ENCODE measurements around the gene MGAT3.

GRCh38 chr22:39530692-39531331 is 74.0 kb downstream of the MGAT3 start:
- TF ChIP-seq EZH2 (optimal IDR thresholded peaks at IDR 0.05; ENCODE audit: low read depth, low read length) = no peak
- TF ChIP-seq, protein P1, sequence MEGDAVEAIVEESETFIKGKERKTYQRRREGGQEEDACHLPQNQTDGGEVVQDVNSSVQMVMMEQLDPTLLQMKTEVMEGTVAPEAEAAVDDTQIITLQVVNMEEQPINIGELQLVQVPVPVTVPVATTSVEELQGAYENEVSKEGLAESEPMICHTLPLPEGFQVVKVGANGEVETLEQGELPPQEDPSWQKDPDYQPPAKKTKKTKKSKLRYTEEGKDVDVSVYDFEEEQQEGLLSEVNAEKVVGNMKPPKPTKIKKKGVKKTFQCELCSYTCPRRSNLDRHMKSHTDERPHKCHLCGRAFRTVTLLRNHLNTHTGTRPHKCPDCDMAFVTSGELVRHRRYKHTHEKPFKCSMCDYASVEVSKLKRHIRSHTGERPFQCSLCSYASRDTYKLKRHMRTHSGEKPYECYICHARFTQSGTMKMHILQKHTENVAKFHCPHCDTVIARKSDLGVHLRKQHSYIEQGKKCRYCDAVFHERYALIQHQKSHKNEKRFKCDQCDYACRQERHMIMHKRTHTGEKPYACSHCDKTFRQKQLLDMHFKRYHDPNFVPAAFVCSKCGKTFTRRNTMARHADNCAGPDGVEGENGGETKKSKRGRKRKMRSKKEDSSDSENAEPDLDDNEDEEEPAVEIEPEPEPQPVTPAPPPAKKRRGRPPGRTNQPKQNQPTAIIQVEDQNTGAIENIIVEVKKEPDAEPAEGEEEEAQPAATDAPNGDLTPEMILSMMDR (IDR thresholded peaks at IDR 0.05; ENCODE audit: low read length) = peak; percentile 34

All from MM.1S (cell line).